HFFc6 (cell line): ENCODE data around the gene ADCY9. TPM values are rescaled to one million over a fixed set of nuclear protein-coding genes. Genes with fewer than 3 reads are reported as not detected.
"Not testable (repeated sequence)": the region's sequence is repeated elsewhere in the genome, so short reads cannot be mapped to it uniquely, and the experiment has no call there.

Source experiments
- DNase-seq: peaks from one replicate; pipeline ENCODE4 v3.0.0-alpha.2; 2018
- H3K27ac Mint-ChIP-seq: 2 replicates; pipeline ENCODE4 v1.8.0; 2020; ENCODE audit warnings: mild to moderate bottlenecking, mixed read lengths
- H3K27me3 Mint-ChIP-seq: 2 replicates; pipeline ENCODE4 v1.8.0; 2021; ENCODE audit warnings: mild to moderate bottlenecking, moderate library complexity, mixed read lengths; ENCODE audit not compliant: insufficient read depth
- H3K36me3 Mint-ChIP-seq: 2 replicates; pipeline ENCODE4 v1.8.0; 2021; ENCODE audit warnings: low read depth, mixed read lengths
- H3K4me1 Mint-ChIP-seq: 2 replicates; pipeline ENCODE4 v1.8.0; 2020; ENCODE audit warnings: low read depth, mixed read lengths
- H3K4me3 Mint-ChIP-seq: 2 replicates; pipeline ENCODE4 v1.8.0; 2020; ENCODE audit warnings: mild to moderate bottlenecking, moderate library complexity, mixed read lengths
- H3K9me3 Mint-ChIP-seq: 2 replicates; pipeline ENCODE4 v1.8.0; 2020; ENCODE audit warnings: mild to moderate bottlenecking, mixed read lengths
- CTCF ChIP-seq: fragments of 200-600 bp; sonication (generic); IDR thresholded peaks from 2 replicates; pipeline ENCODE4 v1.5.0; 2021; ENCODE audit warnings: antibody characterized with exemption, mild to moderate bottlenecking
- total RNA-seq, 6 experiments: library from RNA; stranded (reverse); fragmentation: NEBNext Ultra II Directional; extraction: Animal tissue kit (Norgen Biotek cat#: 25700); gene quantifications; 2 replicates in 1 of 6; 3 replicates in 5 of 6; pipeline ENCODE4 v1.2.3, GENCODE V29; 2021

Gene ADCY9
- total RNA-seq, 6 experiments from 2014 or later = 20.8 to 24.8 (median 22.6) TPM

- peaks cover 28% of the 10 kb centered on the region for H3K4me1 Mint-ChIP-seq
- no peaks in the 10 kb centered on the region; the same call in 1 of the 2 replicates for H3K9me3 Mint-ChIP-seq
- H3K36me3 Mint-ChIP-seq = 0 out of 2 replicates have a peak, but pooled peaks cover 5% of the 10 kb centered on the region
- TF ChIP-seq CTCF = no peak
- no peak overlapping the region for H3K4me3 Mint-ChIP-seq
- no peak for DNase-seq
- H3K27ac Mint-ChIP-seq = no peak overlapping the region
- peaks cover 8% of the 10 kb centered on the region for H3K27me3 Mint-ChIP-seq
Observed at GRCh38 chr16:3953728-3954410, 162.4 kb downstream of the ADCY9 start.

DNA sequence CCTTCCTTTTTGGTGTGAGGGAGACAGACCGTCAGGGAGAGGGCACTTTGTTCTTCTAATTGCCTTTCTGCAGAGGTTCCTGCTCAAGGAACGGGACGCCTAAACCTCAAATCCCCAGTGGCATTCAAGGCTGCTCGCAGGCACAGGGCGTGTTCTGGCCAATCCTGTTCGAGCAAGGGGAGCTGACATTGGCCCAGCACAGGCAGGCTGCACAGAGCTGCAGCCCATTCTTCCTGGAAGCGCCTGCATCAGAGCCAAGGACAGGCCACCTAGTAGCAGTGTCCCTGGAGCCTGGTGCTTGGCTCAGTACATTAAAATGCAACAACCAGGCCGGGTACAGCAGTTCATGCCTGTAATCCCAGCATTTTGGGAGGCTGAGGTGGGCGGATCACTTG, 163.5 kb downstream of the ADCY9 start:
- no peak overlapping the region for H3K4me3 Mint-ChIP-seq
- H3K36me3 Mint-ChIP-seq = peaks cover 13% of the 10 kb centered on the region; the same call in 1 of the 2 replicates
- no peak for DNase-seq
- peaks cover 37% of the 10 kb centered on the region for H3K4me1 Mint-ChIP-seq
- peaks cover 8% of the 10 kb centered on the region for H3K27me3 Mint-ChIP-seq
- no peak overlapping the region for H3K27ac Mint-ChIP-seq
- no peak for TF ChIP-seq CTCF
- H3K9me3 Mint-ChIP-seq = no peaks in the 10 kb centered on the region; the same call in 1 of the 2 replicates

DNA sequence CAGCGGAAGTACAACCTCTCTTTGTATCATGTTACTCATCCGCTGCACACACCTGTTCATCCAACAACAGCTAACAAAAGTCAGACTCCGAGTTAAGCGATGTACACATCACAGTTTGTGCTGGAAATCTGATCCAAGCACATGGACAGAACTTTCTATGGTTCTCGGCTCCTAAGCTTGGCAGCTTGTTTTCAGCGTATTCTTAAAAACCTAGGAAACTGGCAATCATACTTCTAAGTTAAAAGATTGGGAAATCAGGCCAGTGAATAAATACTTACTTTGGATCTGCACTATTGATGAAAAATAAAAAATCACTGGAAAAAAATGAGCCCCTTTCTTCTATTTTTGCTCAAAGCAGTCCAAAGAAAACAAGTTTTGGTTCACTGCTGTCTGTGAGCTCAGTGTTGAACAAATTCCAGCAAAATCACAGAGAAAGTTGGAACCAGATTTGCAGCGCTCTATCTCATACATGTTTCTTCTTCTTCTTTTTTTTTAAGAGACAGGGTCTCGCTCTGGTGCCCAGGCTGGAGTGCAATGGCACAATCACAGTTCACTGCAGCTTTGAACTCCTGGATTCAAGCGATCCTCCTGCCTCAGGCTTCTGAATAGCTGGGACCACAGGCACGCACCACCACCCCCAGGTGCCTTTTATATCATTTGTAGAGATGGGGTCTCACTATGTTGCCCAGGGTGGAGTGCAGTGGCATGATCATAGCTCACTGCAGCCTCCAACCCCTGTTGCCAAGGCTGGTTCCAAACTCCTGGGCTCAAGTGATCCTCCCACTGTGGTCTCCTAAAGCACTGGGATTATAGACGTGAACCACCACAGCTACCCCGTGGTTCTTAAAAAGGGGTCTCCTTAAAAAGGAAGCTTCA, 164.1 kb downstream of the ADCY9 start:
- H3K4me1 Mint-ChIP-seq = peaks cover 37% of the 10 kb centered on the region
- no peak for DNase-seq
- H3K27me3 Mint-ChIP-seq = peaks cover 4% of the 10 kb centered on the region
- H3K9me3 Mint-ChIP-seq = no peaks in the 10 kb centered on the region; the same call in 1 of the 2 replicates
- H3K27ac Mint-ChIP-seq = peak overlapping the region; percentile 63
- H3K4me3 Mint-ChIP-seq = peak overlapping the region; percentile 92
- TF ChIP-seq CTCF = no peak
- peaks cover 13% of the 10 kb centered on the region; the same call in 1 of the 2 replicates for H3K36me3 Mint-ChIP-seq

GRCh38 chr16:3951380-3951779, 164.9 kb downstream of the ADCY9 start:
- peak overlapping the region; percentile 99 for H3K27ac Mint-ChIP-seq
- H3K9me3 Mint-ChIP-seq, DNase-seq, H3K27me3 Mint-ChIP-seq: not testable (repeated sequence)
- H3K4me1 Mint-ChIP-seq = peaks cover 41% of the 10 kb centered on the region
- H3K36me3 Mint-ChIP-seq = peaks cover 13% of the 10 kb centered on the region; the same call in 1 of the 2 replicates
- H3K4me3 Mint-ChIP-seq = peak overlapping the region; percentile 92

GRCh38 chr16:3950343-3951193, 165.7 kb downstream of the ADCY9 start:
- H3K4me3 Mint-ChIP-seq = peak overlapping the region; percentile 92
- H3K27me3 Mint-ChIP-seq = peaks cover 2% of the 10 kb centered on the region
- peaks cover 13% of the 10 kb centered on the region; the same call in 1 of the 2 replicates for H3K36me3 Mint-ChIP-seq
- DNase-seq = peak; percentile 96
- no peaks in the 10 kb centered on the region; the same call in 1 of the 2 replicates for H3K9me3 Mint-ChIP-seq
- peaks cover 48% of the 10 kb centered on the region for H3K4me1 Mint-ChIP-seq
- no peak for TF ChIP-seq CTCF
- peak overlapping the region; percentile 99 for H3K27ac Mint-ChIP-seq
